GM13977 (cell line): Measurements from ENCODE around the gene IL37.
"Not testable (repeated sequence)": the region's sequence is repeated elsewhere in the genome, so short reads cannot be mapped to it uniquely, and the experiment has no call there.

ENCODE experiments used
- DNase-seq: peaks from one replicate; pipeline ENCODE4 v3.0.0; 2012; ENCODE audit warnings: low spot score
- CTCF ChIP-seq: IDR thresholded peaks from 2 replicates; pipeline ENCODE4 v1.5.1; 2012; ENCODE audit warnings: mild to moderate bottlenecking, control low read depth; ENCODE audit not compliant: insufficient read depth; ENCODE audit errors: extremely low read depth, missing control alignments
- in situ Hi-C: fragments of 300-500 bp; cut with MboI; formaldehyde crosslinking; loops from one replicate; pipeline ENCODE4 v1.12.0; 2022; ENCODE audit warnings: low sequenced_read_pairs, low pct_unique_long_range_greater_than_20kb, mixed read lengths, inconsistent platforms; ENCODE audit not compliant: unreplicated experiment

The IL37 gene

GRCh38 chr2:112902816-112903215 lies 8.1 kb upstream of the IL37 start:
- no peak for DNase-seq
- TF ChIP-seq CTCF: no peak
- in situ Hi-C loops: no loop called here

DNA sequence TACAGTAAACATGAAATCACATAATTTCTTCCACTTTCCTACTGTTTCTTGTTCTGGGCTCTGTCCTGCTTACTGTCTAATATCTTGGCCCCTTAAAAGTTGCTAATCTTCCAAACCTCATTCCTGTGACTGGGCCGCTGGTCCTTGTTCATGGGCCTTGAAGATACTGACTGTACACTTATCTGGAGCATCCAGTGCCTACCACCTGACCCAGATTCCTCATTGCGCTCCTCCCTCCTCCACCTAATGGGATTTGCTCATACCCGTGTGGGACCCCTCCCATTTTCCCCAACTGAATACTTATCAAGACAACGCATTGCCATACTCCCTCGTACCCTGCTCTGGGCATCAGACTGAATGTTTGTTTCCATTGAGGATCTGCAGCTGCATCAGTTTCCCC lies 6.1 kb upstream of the IL37 start:
- in situ Hi-C loops: no loop called here
- no peak for DNase-seq
- no peak for TF ChIP-seq CTCF

- in situ Hi-C loops: no loop called here
- no peak for DNase-seq
- no peak for TF ChIP-seq CTCF
These were observed 4.7 kb upstream of the IL37 start for GRCh38 chr2:112906276-112906675.

GRCh38 chr2:112907001-112907949 lies 3.7 kb upstream of the IL37 start:
- in situ Hi-C loops: no loop called here
- no peak for TF ChIP-seq CTCF
- DNase-seq: no peak

DNA sequence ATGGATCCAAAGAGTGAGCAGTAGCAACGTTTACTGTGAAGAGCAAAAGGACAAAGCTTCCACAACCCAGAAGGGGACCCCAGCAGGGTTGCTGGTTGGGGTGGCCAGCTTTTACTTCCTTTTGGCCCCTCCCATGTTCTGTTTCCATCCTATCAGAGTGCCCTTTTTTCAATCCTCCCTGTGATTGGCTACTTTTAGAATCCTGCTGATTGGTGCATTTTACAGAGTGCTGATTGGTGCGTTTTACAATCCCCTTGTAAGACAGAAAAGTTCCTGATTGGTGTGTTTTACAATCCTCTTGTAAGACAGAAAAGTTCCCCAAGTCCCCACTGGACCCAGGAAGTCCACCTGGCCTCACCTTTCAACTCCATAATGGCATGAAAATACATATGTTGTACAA lies 2.4 kb upstream of the IL37 start:
- in situ Hi-C loops, DNase-seq: not testable (repeated sequence)

- in situ Hi-C loops: no loop called here
- no peak for DNase-seq
- TF ChIP-seq CTCF: no peak
These were observed 746 bp upstream of the IL37 start for GRCh38 chr2:112910219-112910618.

DNA sequence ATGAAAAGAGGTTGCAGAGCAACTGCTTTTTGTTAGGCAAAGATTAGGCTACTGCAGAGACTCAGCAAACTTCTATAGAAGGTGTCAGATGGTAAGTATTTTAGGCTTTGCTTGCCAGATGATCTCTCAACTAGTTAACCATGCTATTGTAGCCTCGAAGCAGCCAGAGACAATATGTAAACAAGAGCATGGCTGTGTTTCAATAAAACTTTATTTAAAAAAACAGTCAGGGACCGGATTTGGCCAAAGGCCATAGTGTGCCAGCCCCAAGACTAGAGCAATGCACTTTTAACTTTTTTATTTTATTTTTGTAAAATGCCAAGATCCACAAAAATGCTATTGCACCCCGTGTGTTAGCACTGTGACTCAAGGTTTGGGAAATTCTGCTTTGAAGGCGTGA lies 1.4 kb downstream of the IL37 start:
- no peak for DNase-seq
- in situ Hi-C loops: no loop called here
- no peak for TF ChIP-seq CTCF
